OCI-LY3 (cell line): ENCODE results near the gene IFNAR1.

Experiments
- CTCF ChIP-seq: fragments of 200-600, 300-600 bp; sonication (generic); IDR thresholded peaks from 2 replicates; pipeline ENCODE4 v1.5.1; 2014; ENCODE audit warnings: antibody characterized with exemption, low read length, low read depth
- EZH2phosphoT487 ChIP-seq: fragments of 200-600 bp; shearing (Covaris generic); IDR thresholded peaks from 2 replicates; pipeline ENCODE4 v1.6.1; 2018; ENCODE audit warnings: antibody characterized with exemption, mixed run types, low read depth

GRCh38 chr21:33308586-33309490 lies 15.9 kb upstream of the IFNAR1 start:
- TF ChIP-seq CTCF, result peak; percentile 18; the same call in 1 of the 2 replicates
- no peak for TF ChIP-seq EZH2phosphoT487
